ENCODE measurements around the gene DNAH14.

DNA sequence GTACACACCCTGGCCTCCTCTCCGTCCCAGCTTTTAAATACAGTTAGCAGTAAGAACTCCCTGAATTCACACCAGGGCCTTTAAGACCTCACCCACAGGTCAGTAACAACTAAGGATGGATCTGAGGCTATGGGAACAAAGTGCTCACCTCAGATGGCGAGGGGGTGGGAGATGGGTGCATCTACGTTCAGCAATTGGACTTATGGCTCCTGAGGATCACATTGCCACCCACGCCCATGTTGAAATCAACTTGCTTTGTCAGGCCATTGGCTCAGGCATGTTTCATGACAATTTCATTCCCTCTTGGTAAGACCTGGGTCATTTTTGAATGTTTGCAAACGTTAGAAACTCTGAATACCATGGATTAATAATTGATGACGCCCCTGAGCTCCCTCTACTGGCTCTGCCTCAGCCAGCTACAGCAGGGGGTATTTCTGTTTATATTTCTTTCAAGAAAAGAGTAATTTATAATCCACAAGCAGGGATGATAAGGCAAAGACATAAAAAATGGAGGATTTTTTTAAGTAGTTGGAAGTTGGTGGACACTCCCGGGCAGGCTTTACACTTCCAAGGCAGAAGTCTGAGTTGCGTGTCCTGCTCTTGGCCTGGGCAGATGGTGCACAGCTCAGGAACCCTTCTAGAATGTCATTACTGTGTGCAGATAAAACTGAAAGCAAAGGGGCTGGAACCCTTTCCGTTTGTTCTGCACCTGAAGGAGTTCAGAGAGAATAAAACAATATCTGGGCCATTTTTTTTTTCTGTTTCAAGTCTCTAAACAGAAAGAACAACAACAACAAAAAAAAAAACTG is 512.0 kb downstream of the DNAH14 start:
- TF ChIP-seq, protein P1, sequence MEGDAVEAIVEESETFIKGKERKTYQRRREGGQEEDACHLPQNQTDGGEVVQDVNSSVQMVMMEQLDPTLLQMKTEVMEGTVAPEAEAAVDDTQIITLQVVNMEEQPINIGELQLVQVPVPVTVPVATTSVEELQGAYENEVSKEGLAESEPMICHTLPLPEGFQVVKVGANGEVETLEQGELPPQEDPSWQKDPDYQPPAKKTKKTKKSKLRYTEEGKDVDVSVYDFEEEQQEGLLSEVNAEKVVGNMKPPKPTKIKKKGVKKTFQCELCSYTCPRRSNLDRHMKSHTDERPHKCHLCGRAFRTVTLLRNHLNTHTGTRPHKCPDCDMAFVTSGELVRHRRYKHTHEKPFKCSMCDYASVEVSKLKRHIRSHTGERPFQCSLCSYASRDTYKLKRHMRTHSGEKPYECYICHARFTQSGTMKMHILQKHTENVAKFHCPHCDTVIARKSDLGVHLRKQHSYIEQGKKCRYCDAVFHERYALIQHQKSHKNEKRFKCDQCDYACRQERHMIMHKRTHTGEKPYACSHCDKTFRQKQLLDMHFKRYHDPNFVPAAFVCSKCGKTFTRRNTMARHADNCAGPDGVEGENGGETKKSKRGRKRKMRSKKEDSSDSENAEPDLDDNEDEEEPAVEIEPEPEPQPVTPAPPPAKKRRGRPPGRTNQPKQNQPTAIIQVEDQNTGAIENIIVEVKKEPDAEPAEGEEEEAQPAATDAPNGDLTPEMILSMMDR (IDR thresholded peaks at IDR 0.05; ENCODE audit: control extremely low read depth in 1 of 3, insufficient read depth in 1 of 3, low read depth in 1 of 3, low read length in 3 of 3): peak in 1 of 3 experiments; percentile 7; a peak in 1 of 4 replicates
- TF ChIP-seq RAD21 (IDR thresholded peaks at IDR 0.05 in 1 of 2, conservative IDR thresholded peaks at IDR 0.05 in 1 of 2; ENCODE audit: low read depth in 2 of 2, low read length in 2 of 2) (no peak), RFX5 (IDR thresholded peaks at IDR 0.05; ENCODE audit: borderline replicate concordance, low read depth, low read length) (no peak), POLR2AphosphoS5 (IDR thresholded peaks at IDR 0.05; ENCODE audit: low read depth, low read length) (no peak), POLR2A (IDR thresholded peaks at IDR 0.05; ENCODE audit: control extremely low read depth in 1 of 2, low read depth in 2 of 2, low read length in 2 of 2) (no peak), EZH2 (IDR thresholded peaks at IDR 0.05; ENCODE audit: low read depth, low read length, severe bottlenecking) (no peak), FOSL1 (IDR thresholded peaks at IDR 0.05; ENCODE audit: insufficient read depth, low read depth, low read length) (no peak)

Data from H1 (cell line).